Hippocampal formation (tissue), 2 donors: Measurements from ENCODE around the gene WDR26.
"Not testable (repeated sequence)": the region's sequence is repeated elsewhere in the genome, so short reads cannot be mapped to it uniquely, and the experiment has no call there.

ENCODE experiments used
- DNase-seq, 2 donors: peaks; one replicate each; lab custom pipeline; 2025; lab: John Stamatoyannopoulos, UW

The WDR26 gene

GRCh38 chr1:224433701-224434672, 610 bp downstream of the WDR26 start:
- DNase-seq = peak; percentile 32 to 51

- no peak for DNase-seq
Observed at GRCh38 chr1:224433041-224433691, 1.4 kb downstream of the WDR26 start.

GRCh38 chr1:224432672-224433040, 1.9 kb downstream of the WDR26 start:
- peak in 1 of 2 donors; percentile 23 for DNase-seq

GRCh38 chr1:224432146-224432545, 2.5 kb downstream of the WDR26 start:
- peak in 1 of 2 donors; percentile 25 for DNase-seq

GRCh38 chr1:224431726-224432125, 2.9 kb downstream of the WDR26 start:
- no peak for DNase-seq

- DNase-seq = peak in 1 of 2 donors; percentile 25
Observed at GRCh38 chr1:224430511-224431113, 4.0 kb downstream of the WDR26 start.

GRCh38 chr1:224429616-224430326, 4.8 kb downstream of the WDR26 start:
- DNase-seq = no peak

- not testable (repeated sequence) for DNase-seq
Observed at GRCh38 chr1:224428713-224429112, 5.9 kb downstream of the WDR26 start.

GRCh38 chr1:224427346-224427745, 7.3 kb downstream of the WDR26 start:
- no peak for DNase-seq

GRCh38 chr1:224426869-224427268, 7.7 kb downstream of the WDR26 start:
- DNase-seq = not testable (repeated sequence)

- no peak for DNase-seq
Observed at GRCh38 chr1:224425279-224425884, 9.2 kb downstream of the WDR26 start.

GRCh38 chr1:224420106-224420505, 14.5 kb downstream of the WDR26 start:
- no peak for DNase-seq

- no peak for DNase-seq
Observed at GRCh38 chr1:224411766-224412165, 22.8 kb downstream of the WDR26 start.

- no peak for DNase-seq
Observed at GRCh38 chr1:224408294-224408590, 26.4 kb downstream of the WDR26 start.

GRCh38 chr1:224407571-224408293, 26.9 kb downstream of the WDR26 start:
- DNase-seq = no peak

GRCh38 chr1:224406216-224406615, 28.4 kb downstream of the WDR26 start:
- no peak for DNase-seq

- DNase-seq = no peak
Observed at GRCh38 chr1:224405604-224405970, 29.0 kb downstream of the WDR26 start.

- DNase-seq = no peak
Observed at GRCh38 chr1:224404916-224405603, 29.5 kb downstream of the WDR26 start.

GRCh38 chr1:224402472-224403036, 32.0 kb downstream of the WDR26 start:
- no peak for DNase-seq

GRCh38 chr1:224399887-224400286, 34.7 kb downstream of the WDR26 start:
- no peak for DNase-seq
